ENCODE data around the gene LCNL1. TPM values are rescaled to one million over a fixed set of nuclear protein-coding genes. Genes with fewer than 3 reads are reported as not detected.

Gene LCNL1
- total RNA-seq, 1 donor from 2014 or later: 0.45 TPM

- TF ChIP-seq EZH2 (IDR thresholded peaks at IDR 0.05; ENCODE audit: insufficient read depth, low read length): no peak
- no peak for TF ChIP-seq CTCF (IDR thresholded peaks at IDR 0.05; ENCODE audit: insufficient read depth, low read depth, low read length)
- Histone ChIP-seq H3K27ac (ENCODE audit: low read depth, low read length) (no peak overlapping the region), H3K36me3 (ENCODE audit: insufficient read depth, low read length) (no peaks in the 10 kb centered on the region), H3K4me2 (ENCODE audit: low read length) (no peak overlapping the region), H4K20me1 (ENCODE audit: insufficient read depth, low read length) (no peaks in the 10 kb centered on the region), H3K79me2 (ENCODE audit: insufficient read depth, low read length) (no peaks in the 10 kb centered on the region), H3K9ac (ENCODE audit: low read length) (no peak overlapping the region), H3K27me3 (ENCODE audit: insufficient read depth, low read length) (no peaks in the 10 kb centered on the region), H3K9me3 (ENCODE audit: insufficient read depth, low read depth, low read length) (no peaks in the 10 kb centered on the region), H3K4me3 (ENCODE audit: insufficient read depth, low read depth, low read length) (no peak overlapping the region), H2AFZ (ENCODE audit: low read depth, low read length) (no peak overlapping the region), H3K4me1 (ENCODE audit: insufficient read depth, low read length) (peaks cover 4% of the 10 kb centered on the region)
- H3K27ac Mint-ChIP-seq (ENCODE audit: unreplicated experiment): no peak overlapping the region
- H3K4me1 Mint-ChIP-seq (ENCODE audit: low read depth, unreplicated experiment): peaks cover 5% of the 10 kb centered on the region
- H3K27me3 Mint-ChIP-seq (ENCODE audit: low read depth, unreplicated experiment): peaks cover 12% of the 10 kb centered on the region
- FAIRE-seq (no peak), DNase-seq (ENCODE audit: low read depth) (no peak)
- no peaks in the 10 kb centered on the region for H3K36me3 Mint-ChIP-seq (ENCODE audit: low read depth, unreplicated experiment)
- no peaks in the 10 kb centered on the region for H3K9me3 Mint-ChIP-seq (ENCODE audit: unreplicated experiment)
- no peak overlapping the region for H3K4me3 Mint-ChIP-seq (ENCODE audit: unreplicated experiment)
These were observed 20.0 kb upstream of the LCNL1 start for GRCh38 chr9:136962701-136963248.

GRCh38 chr9:136963341-136963740 is 19.5 kb upstream of the LCNL1 start:
- no peak for TF ChIP-seq EZH2 (IDR thresholded peaks at IDR 0.05; ENCODE audit: insufficient read depth, low read length)
- no peak for TF ChIP-seq CTCF (IDR thresholded peaks at IDR 0.05; ENCODE audit: insufficient read depth, low read depth, low read length)
- no peak overlapping the region for H3K9ac ChIP-seq (ENCODE audit: low read length)
- H3K79me2 ChIP-seq (ENCODE audit: insufficient read depth, low read length): no peaks in the 10 kb centered on the region
- no peak overlapping the region for H2AFZ ChIP-seq (ENCODE audit: low read depth, low read length)
- peaks cover 5% of the 10 kb centered on the region for H3K4me1 Mint-ChIP-seq (ENCODE audit: low read depth, unreplicated experiment)
- H3K27me3 ChIP-seq (ENCODE audit: insufficient read depth, low read length): no peaks in the 10 kb centered on the region
- no peaks in the 10 kb centered on the region for H3K9me3 Mint-ChIP-seq (ENCODE audit: unreplicated experiment)
- H3K4me3 ChIP-seq (ENCODE audit: insufficient read depth, low read depth, low read length): no peak overlapping the region
- H4K20me1 ChIP-seq (ENCODE audit: insufficient read depth, low read length): no peaks in the 10 kb centered on the region
- no peak overlapping the region for H3K27ac ChIP-seq (ENCODE audit: low read depth, low read length)
- no peak overlapping the region for H3K4me2 ChIP-seq (ENCODE audit: low read length)
- H3K27ac Mint-ChIP-seq (ENCODE audit: unreplicated experiment): no peak overlapping the region
- no peak overlapping the region for H3K4me3 Mint-ChIP-seq (ENCODE audit: unreplicated experiment)
- no peaks in the 10 kb centered on the region for H3K9me3 ChIP-seq (ENCODE audit: insufficient read depth, low read depth, low read length)
- no peak for FAIRE-seq
- no peaks in the 10 kb centered on the region for H3K36me3 Mint-ChIP-seq (ENCODE audit: low read depth, unreplicated experiment)
- H3K27me3 Mint-ChIP-seq (ENCODE audit: low read depth, unreplicated experiment): peaks cover 11% of the 10 kb centered on the region
- DNase-seq (ENCODE audit: low read depth): no peak
- no peaks in the 10 kb centered on the region for H3K36me3 ChIP-seq (ENCODE audit: insufficient read depth, low read length)
- peaks cover 4% of the 10 kb centered on the region for H3K4me1 ChIP-seq (ENCODE audit: insufficient read depth, low read length)

- no peaks in the 10 kb centered on the region for H3K27me3 ChIP-seq (ENCODE audit: insufficient read depth, low read length)
- no peak overlapping the region for H2AFZ ChIP-seq (ENCODE audit: low read depth, low read length)
- TF ChIP-seq CTCF (IDR thresholded peaks at IDR 0.05; ENCODE audit: insufficient read depth, low read depth, low read length) (no peak), EZH2 (IDR thresholded peaks at IDR 0.05; ENCODE audit: insufficient read depth, low read length) (no peak)
- Mint-ChIP-seq H3K4me1 (ENCODE audit: low read depth, unreplicated experiment) (peaks cover 5% of the 10 kb centered on the region), H3K27ac (ENCODE audit: unreplicated experiment) (no peak overlapping the region), H3K9me3 (ENCODE audit: unreplicated experiment) (no peaks in the 10 kb centered on the region), H3K36me3 (ENCODE audit: low read depth, unreplicated experiment) (no peaks in the 10 kb centered on the region), H3K27me3 (ENCODE audit: low read depth, unreplicated experiment) (peaks cover 11% of the 10 kb centered on the region), H3K4me3 (ENCODE audit: unreplicated experiment) (no peak overlapping the region)
- DNase-seq (ENCODE audit: low read depth) (no peak), FAIRE-seq (no peak)
- no peaks in the 10 kb centered on the region for H3K9me3 ChIP-seq (ENCODE audit: insufficient read depth, low read depth, low read length)
- peaks cover 4% of the 10 kb centered on the region for H3K4me1 ChIP-seq (ENCODE audit: insufficient read depth, low read length)
- no peak overlapping the region for H3K9ac ChIP-seq (ENCODE audit: low read length)
- no peak overlapping the region for H3K4me3 ChIP-seq (ENCODE audit: insufficient read depth, low read depth, low read length)
- H3K36me3 ChIP-seq (ENCODE audit: insufficient read depth, low read length): no peaks in the 10 kb centered on the region
- no peak overlapping the region for H3K27ac ChIP-seq (ENCODE audit: low read depth, low read length)
- no peak overlapping the region for H3K4me2 ChIP-seq (ENCODE audit: low read length)
- no peaks in the 10 kb centered on the region for H3K79me2 ChIP-seq (ENCODE audit: insufficient read depth, low read length)
- no peaks in the 10 kb centered on the region for H4K20me1 ChIP-seq (ENCODE audit: insufficient read depth, low read length)
These were observed 19.0 kb upstream of the LCNL1 start for GRCh38 chr9:136963751-136964150.

All from astrocyte (in vitro differentiated cells and primary cell).